PC-3 (cell line): Measurements from ENCODE around the gene LIMS2. TPM values are rescaled to one million over a fixed set of nuclear protein-coding genes. Genes with fewer than 3 reads are reported as not detected.
A peak's percentile ranks its signal among the peaks of the same experiment; 100 is the strongest.

Source experiments
- ATAC-seq: fragments of 200-7000 bp; cut with Tn5 transposase; 2 replicates; pipeline ENCODE4 v1.9.1; 2020; ENCODE audit warnings: mild to moderate bottlenecking, moderate library complexity
- BruUV-seq: library from RNA; stranded (reverse); fragments of 400-500 nt; replicated peaks from 2 replicates; lab custom pipeline; 2021; lab: Mats Ljungman, UMichigan
- CTCF ChIA-PET: fragments of 300-600 bp; sonication (Branson Sonifier 250); formaldehyde crosslinking; loops from one replicate; lab custom pipeline; 2022; ENCODE audit warnings: antibody characterized with exemption; lab: Charles Lee
- POLR2A ChIA-PET: fragments of 300-600 bp; sonication (Branson Sonifier 250); formaldehyde crosslinking; loops from one replicate; lab custom pipeline; 2022; ENCODE audit warnings: antibody characterized with exemption; ENCODE audit not compliant: unreplicated experiment; lab: Charles Lee
- DNase-seq: peaks from one replicate; pipeline ENCODE4 v3.0.0-alpha.2; 2015
- H2AFZ ChIP-seq: fragments of 300-600 bp; sonication (generic); 2 replicates; pipeline ENCODE4 v1.6.0; 2016; ENCODE audit warnings: antibody characterized with exemption, low read length
- H3F3A ChIP-seq: fragments of 300-600 bp; sonication (generic); one replicate; pipeline ENCODE4 v1.6.0; 2017; ENCODE audit warnings: antibody characterized with exemption, low read length, control low read depth, mild to moderate bottlenecking; ENCODE audit not compliant: unreplicated experiment
- H3K27ac ChIP-seq: fragments of 300-600 bp; sonication (generic); 2 replicates; pipeline ENCODE4 v1.5.1; 2016; ENCODE audit warnings: mild to moderate bottlenecking, low read length
- H3K27me3 ChIP-seq: fragments of 300-600 bp; sonication (generic); 2 replicates; pipeline ENCODE4 v1.6.1; 2016; ENCODE audit warnings: low read length, mixed read lengths
- H3K36me3 ChIP-seq: fragments of 300-600 bp; sonication (generic); 2 replicates; pipeline ENCODE4 v1.6.1; 2016; ENCODE audit warnings: low read depth, mixed run types, low read length, mixed read lengths
- H3K4me1 ChIP-seq: fragments of 300-600 bp; sonication (generic); 2 replicates; pipeline ENCODE4 v1.5.1; 2016; ENCODE audit warnings: low read length; ENCODE audit not compliant: insufficient read depth
- H3K4me2 ChIP-seq: fragments of 300-600 bp; sonication (generic); 2 replicates; pipeline ENCODE4 v1.6.0; 2016; ENCODE audit warnings: low read length
- H3K4me3 ChIP-seq: fragments of 300-600 bp; sonication (generic); 2 replicates; pipeline ENCODE4 v1.5.1; 2016; ENCODE audit warnings: mild to moderate bottlenecking, low read length, mixed read lengths
- H3K79me2 ChIP-seq: fragments of 300-600 bp; sonication (generic); 2 replicates; pipeline ENCODE4 v1.6.1; 2017; ENCODE audit warnings: low read length, mixed read lengths
- H3K9ac ChIP-seq: fragments of 300-600 bp; sonication (generic); 2 replicates; pipeline ENCODE4 v1.6.0; 2016; ENCODE audit warnings: mild to moderate bottlenecking, low read length
- H3K9me2 ChIP-seq: fragments of 300-600 bp; sonication (generic); replicated peaks from 2 replicates; pipeline ENCODE4 v1.6.1; 2016; ENCODE audit warnings: mixed run types, low read length, mixed read lengths
- H3K9me3 ChIP-seq: fragments of 300-600 bp; sonication (generic); 2 replicates; pipeline ENCODE4 v1.6.1; 2016; ENCODE audit warnings: low read length, mixed read lengths
- H4K20me1 ChIP-seq: fragments of 300-600 bp; sonication (generic); 2 replicates; pipeline ENCODE4 v1.6.1; 2016; ENCODE audit warnings: low read length, mixed read lengths
- CTCF ChIP-seq: fragments of 300-600 bp; sonication (generic); conservative IDR thresholded peaks from 2 replicates; pipeline ENCODE4 v1.5.1; 2017; ENCODE audit warnings: antibody characterized with exemption, low read depth, mild to moderate bottlenecking, low read length
- EZH2 ChIP-seq: fragments of 300-600 bp; sonication (generic); IDR thresholded peaks from one replicate; pipeline ENCODE4 v1.6.1; 2017; ENCODE audit warnings: antibody characterized with exemption, mild to moderate bottlenecking, low read length; ENCODE audit not compliant: unreplicated experiment
- EZH2phosphoT487 ChIP-seq: fragments of 300-600 bp; sonication (generic); IDR thresholded peaks from 2 replicates; pipeline ENCODE4 v1.6.1; 2018; ENCODE audit warnings: mild to moderate bottlenecking, antibody characterized with exemption, low read length, borderline replicate concordance
- intact Hi-C: fragments of 100-400 bp; cut with micrococcal nuclease; formaldehyde crosslinking; loops from 2 replicates; pipeline ENCODE4 v1.9.0; 2023
- total RNA-seq: library from RNA; depleted of rRNA; stranded (reverse); fragments of >200 nt; gene quantifications from 2 replicates; pipeline ENCODE4 v1.2.3, GENCODE V29; 2014

LIMS2 gene
- total RNA-seq, 1 experiment from 2014 or later, result 5.0 TPM

DNA sequence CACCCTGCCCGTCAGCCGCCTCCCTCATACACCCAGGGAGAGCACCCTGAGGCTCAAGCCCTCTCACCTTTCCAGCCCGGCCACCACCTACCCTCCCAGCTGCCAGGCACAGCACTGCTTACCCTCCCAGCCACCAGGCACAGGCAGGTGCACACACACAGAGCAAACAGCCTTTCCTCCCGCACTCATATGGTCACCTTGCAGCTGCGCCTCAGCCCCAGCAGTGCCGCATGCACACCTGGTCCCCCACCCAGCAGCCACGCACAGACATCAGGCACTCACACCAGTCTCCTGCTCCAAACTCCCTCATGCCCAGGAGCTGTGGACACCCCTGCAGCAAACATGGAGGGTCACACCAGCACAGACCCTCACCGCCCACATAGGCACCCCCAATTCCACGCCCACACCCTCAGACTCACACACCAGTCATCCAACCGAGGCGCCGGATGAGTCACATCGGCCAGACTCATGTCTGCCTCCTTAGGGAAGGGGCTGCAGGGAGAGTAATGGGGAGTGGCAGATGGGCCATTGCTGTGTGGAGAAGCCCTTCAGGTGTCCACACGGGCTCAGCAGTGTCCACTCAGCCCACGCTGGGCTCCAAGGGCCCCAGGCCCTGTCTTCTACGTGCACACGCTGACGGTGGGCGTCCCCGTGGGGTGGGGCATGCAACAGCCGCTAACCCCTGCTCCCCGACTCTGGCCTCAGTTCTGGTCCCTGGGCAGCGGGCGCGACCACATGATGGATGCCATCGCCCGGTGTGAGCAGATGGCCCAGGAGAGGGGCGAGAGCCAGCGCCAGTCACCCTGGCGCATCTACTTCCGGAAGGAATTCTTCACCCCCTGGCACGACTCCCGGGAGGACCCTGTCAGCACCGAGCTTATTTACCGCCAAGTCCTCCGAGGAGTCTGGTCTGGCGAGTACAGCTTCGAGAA is 51.7 kb downstream of the LIMS2 start:
- H3K4me1 ChIP-seq, result peaks cover 42% of the 10 kb centered on the region
- H3K36me3 ChIP-seq, result peaks cover 18% of the 10 kb centered on the region; the same call in 1 of the 2 replicates
- no peaks in the 10 kb centered on the region for H4K20me1 ChIP-seq
- intact Hi-C loops, result no loop called here
- no peak overlapping the region for H3K4me3 ChIP-seq
- peak overlapping the region; percentile 74 for H3K27ac ChIP-seq
- DNase-seq (peak; percentile 85), ATAC-seq (peak; percentile 80)
- BruUV-seq, result no TSS peak
- H2AFZ ChIP-seq, result no peak overlapping the region
- H3K79me2 ChIP-seq, result peaks cover 51% of the 10 kb centered on the region
- ChIA-PET POLR2A (no interaction called here), CTCF (no interaction called here)
- TF ChIP-seq EZH2, result no peak
- TF ChIP-seq EZH2phosphoT487, result no peak
- TF ChIP-seq CTCF, result no peak
- peak overlapping the region; percentile 49 for H3K9ac ChIP-seq
- no peaks in the 10 kb centered on the region for H3F3A ChIP-seq
- no peaks in the 10 kb centered on the region for H3K9me3 ChIP-seq
- no peaks in the 10 kb centered on the region for H3K27me3 ChIP-seq
- H3K4me2 ChIP-seq, result peak overlapping the region; percentile 61
- H3K9me2 ChIP-seq, result no peaks in the 10 kb centered on the region

GRCh38 chr2:127622561-127623387 is 52.6 kb downstream of the LIMS2 start:
- no peak for DNase-seq
- no peak for ATAC-seq
- Histone ChIP-seq H3K9ac (no peak overlapping the region; the same call in 1 of the 2 replicates), H3K27ac (peak overlapping the region; percentile 74), H4K20me1 (no peaks in the 10 kb centered on the region), H3K9me2 (no peaks in the 10 kb centered on the region), H3K27me3 (no peaks in the 10 kb centered on the region), H3K4me2 (peak overlapping the region; percentile 61), H3K4me1 (peaks cover 51% of the 10 kb centered on the region), H3K36me3 (peaks cover 18% of the 10 kb centered on the region; the same call in 1 of the 2 replicates), H3K4me3 (no peak overlapping the region), H3K9me3 (no peaks in the 10 kb centered on the region), H3K79me2 (peaks cover 52% of the 10 kb centered on the region), H3F3A (no peaks in the 10 kb centered on the region), H2AFZ (no peak overlapping the region)
- intact Hi-C loops, result no loop called here
- ChIA-PET POLR2A (no interaction called here), CTCF (no interaction called here)
- TF ChIP-seq CTCF (no peak), EZH2phosphoT487 (no peak), EZH2 (no peak)
- no TSS peak for BruUV-seq
